ENCODE measurements around the gene ITGAD. TPM values are rescaled to one million over a fixed set of nuclear protein-coding genes. Genes with fewer than 3 reads are reported as not detected.

The ITGAD gene
- polyA plus RNA-seq, 1 of the 3 experiments (the other 2 are of a cell fraction): not detected

DNA sequence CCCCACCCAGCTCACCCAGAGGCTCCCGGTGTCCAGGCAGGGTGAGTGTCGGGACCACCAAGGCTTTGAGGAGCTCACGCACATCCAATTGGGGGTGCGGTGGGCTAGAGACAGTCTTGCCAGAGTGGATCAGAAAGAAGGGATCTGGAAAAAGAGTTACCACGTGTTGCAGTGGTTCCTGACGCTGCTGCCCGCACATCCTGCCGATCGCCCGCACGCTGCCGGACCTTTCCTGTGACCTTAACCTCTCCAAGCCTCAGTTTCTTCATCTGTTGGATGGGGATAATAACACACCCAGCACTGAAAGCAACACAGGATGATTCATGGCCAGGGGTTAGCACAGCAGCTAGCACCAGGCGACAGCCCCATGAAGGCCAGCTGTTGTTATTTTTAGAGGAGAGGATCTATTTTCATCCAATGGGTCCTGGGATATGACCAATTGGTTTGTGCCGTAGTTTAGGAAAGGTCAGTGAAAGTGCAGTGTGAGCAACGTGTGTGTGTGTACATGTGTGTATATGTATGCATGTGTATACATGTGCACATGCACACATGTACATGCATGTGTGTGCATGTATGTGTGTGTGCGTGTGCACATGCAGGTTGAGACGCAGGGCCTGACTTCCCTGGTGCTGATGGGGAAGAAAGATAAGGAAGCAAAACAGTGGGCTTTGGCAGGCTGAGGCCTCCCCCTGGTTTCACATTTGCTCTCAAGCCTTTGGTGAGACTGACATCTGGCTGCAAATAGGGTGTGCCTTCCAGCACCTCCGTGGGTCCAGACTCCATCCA lies 35.6 kb upstream of the ITGAD start (continued):
- TF ChIP-seq, protein P1, sequence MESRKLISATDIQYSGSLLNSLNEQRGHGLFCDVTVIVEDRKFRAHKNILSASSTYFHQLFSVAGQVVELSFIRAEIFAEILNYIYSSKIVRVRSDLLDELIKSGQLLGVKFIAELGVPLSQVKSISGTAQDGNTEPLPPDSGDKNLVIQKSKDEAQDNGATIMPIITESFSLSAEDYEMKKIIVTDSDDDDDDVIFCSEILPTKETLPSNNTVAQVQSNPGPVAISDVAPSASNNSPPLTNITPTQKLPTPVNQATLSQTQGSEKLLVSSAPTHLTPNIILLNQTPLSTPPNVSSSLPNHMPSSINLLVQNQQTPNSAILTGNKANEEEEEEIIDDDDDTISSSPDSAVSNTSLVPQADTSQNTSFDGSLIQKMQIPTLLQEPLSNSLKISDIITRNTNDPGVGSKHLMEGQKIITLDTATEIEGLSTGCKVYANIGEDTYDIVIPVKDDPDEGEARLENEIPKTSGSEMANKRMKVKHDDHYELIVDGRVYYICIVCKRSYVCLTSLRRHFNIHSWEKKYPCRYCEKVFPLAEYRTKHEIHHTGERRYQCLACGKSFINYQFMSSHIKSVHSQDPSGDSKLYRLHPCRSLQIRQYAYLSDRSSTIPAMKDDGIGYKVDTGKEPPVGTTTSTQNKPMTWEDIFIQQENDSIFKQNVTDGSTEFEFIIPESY (IDR thresholded peaks at IDR 0.05; ENCODE audit: borderline replicate concordance, low read depth): no peak
- TF ChIP-seq MEF2A (IDR thresholded peaks at IDR 0.05; ENCODE audit: borderline replicate concordance, low read depth) (no peak), RFX5 (IDR thresholded peaks at IDR 0.05; ENCODE audit: low read length) (no peak), NRF1 (IDR thresholded peaks at IDR 0.05; ENCODE audit: low read depth, low read length) (no peak), TAF1 (IDR thresholded peaks at IDR 0.05; ENCODE audit: borderline replicate concordance, low read depth, low read length) (no peak)

DNA sequence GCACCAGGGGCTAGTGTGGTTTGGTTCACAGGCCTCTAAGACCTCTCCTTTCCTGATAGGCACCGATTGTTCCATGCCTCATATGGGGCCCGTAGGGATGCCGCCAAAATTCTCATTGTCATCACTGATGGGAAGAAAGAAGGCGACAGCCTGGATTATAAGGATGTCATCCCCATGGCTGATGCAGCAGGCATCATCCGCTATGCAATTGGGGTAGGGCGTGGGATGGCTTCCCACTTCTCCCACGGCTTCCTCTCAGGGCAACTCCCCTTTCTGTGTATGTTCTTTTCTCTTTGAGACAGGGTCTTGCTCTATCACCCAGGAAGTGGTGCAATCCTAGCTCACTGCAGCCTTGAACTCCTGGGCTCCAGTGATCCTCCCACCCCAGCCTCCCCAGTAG lies 32.9 kb upstream of the ITGAD start:
- no peaks in the 10 kb centered on the region for H3K9me3 ChIP-seq
- no peak overlapping the region for H3K27ac ChIP-seq (ENCODE audit: low read depth in 2 of 2, low read length in 1 of 2)
- no peak for DNase-seq
- no peak overlapping the region for H2AFZ ChIP-seq (ENCODE audit: low read depth)
- peaks cover 42% of the 10 kb centered on the region for H3K27me3 ChIP-seq (ENCODE audit: insufficient read depth)
- H4K20me1 ChIP-seq (ENCODE audit: insufficient read depth): no peaks in the 10 kb centered on the region
- H3K4me1 ChIP-seq (ENCODE audit: control insufficient read depth in 1 of 2, insufficient read depth in 2 of 2, low read depth in 1 of 2, low read length in 1 of 2): no peaks in the 10 kb centered on the region
- no peak overlapping the region for H3K9ac ChIP-seq
- H3K9me2 ChIP-seq: no peaks in the 10 kb centered on the region
- no peaks in the 10 kb centered on the region for H3F3A ChIP-seq (replicated peaks; ENCODE audit: insufficient read depth)
- no peak overlapping the region for H3K4me3 ChIP-seq (ENCODE audit: low read depth in 2 of 2, low read length in 1 of 2)
- no peaks in the 10 kb centered on the region for H3K79me2 ChIP-seq (ENCODE audit: insufficient read depth)
- H3K4me2 ChIP-seq: no peak overlapping the region
- H3K36me3 ChIP-seq (replicated peaks in 1 of 2; ENCODE audit: control insufficient read depth in 1 of 2, insufficient read depth in 2 of 2, low read length in 1 of 2): no peaks in the 10 kb centered on the region
- ChIA-PET POLR2A (no interaction called here), CTCF (no interaction called here)
- no peak for TF ChIP-seq GATA2 (CRISPR knock-in tag; IDR thresholded peaks at IDR 0.05)
- TF ChIP-seq RCOR1 (IDR thresholded peaks at IDR 0.05; ENCODE audit: low read length): no peak
- TF ChIP-seq, protein P2, sequence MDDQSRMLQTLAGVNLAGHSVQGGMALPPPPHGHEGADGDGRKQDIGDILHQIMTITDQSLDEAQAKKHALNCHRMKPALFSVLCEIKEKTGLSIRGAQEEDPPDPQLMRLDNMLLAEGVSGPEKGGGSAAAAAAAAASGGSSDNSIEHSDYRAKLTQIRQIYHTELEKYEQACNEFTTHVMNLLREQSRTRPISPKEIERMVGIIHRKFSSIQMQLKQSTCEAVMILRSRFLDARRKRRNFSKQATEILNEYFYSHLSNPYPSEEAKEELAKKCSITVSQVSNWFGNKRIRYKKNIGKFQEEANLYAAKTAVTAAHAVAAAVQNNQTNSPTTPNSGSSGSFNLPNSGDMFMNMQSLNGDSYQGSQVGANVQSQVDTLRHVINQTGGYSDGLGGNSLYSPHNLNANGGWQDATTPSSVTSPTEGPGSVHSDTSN (IDR thresholded peaks at IDR 0.05): no peak
- no peak for TF ChIP-seq FOXJ3 (CRISPR knock-in tag; IDR thresholded peaks at IDR 0.05)
- TF ChIP-seq ELF1 (IDR thresholded peaks at IDR 0.05): no peak
- no peak for TF ChIP-seq TCF12 (IDR thresholded peaks at IDR 0.05)
- TF ChIP-seq TEAD4 (IDR thresholded peaks at IDR 0.05; ENCODE audit: borderline replicate concordance, insufficient read depth): no peak
- no peak for TF ChIP-seq EZH2phosphoT487 (IDR thresholded peaks at IDR 0.05; ENCODE audit: borderline replicate concordance, low read depth)
- TF ChIP-seq NFIC (IDR thresholded peaks at IDR 0.05; ENCODE audit: borderline replicate concordance): no peak
- no peak for TF ChIP-seq YY1 (IDR thresholded peaks at IDR 0.05; ENCODE audit: low read depth)
- TF ChIP-seq, protein P3, sequence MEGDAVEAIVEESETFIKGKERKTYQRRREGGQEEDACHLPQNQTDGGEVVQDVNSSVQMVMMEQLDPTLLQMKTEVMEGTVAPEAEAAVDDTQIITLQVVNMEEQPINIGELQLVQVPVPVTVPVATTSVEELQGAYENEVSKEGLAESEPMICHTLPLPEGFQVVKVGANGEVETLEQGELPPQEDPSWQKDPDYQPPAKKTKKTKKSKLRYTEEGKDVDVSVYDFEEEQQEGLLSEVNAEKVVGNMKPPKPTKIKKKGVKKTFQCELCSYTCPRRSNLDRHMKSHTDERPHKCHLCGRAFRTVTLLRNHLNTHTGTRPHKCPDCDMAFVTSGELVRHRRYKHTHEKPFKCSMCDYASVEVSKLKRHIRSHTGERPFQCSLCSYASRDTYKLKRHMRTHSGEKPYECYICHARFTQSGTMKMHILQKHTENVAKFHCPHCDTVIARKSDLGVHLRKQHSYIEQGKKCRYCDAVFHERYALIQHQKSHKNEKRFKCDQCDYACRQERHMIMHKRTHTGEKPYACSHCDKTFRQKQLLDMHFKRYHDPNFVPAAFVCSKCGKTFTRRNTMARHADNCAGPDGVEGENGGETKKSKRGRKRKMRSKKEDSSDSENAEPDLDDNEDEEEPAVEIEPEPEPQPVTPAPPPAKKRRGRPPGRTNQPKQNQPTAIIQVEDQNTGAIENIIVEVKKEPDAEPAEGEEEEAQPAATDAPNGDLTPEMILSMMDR (IDR thresholded peaks at IDR 0.05): no peak
- TF ChIP-seq CHD2 (IDR thresholded peaks at IDR 0.05; ENCODE audit: low read length, partially characterized antibody): no peak
- no peak for TF ChIP-seq NRF1 (IDR thresholded peaks at IDR 0.05; ENCODE audit: low read depth, low read length)
- TF ChIP-seq MXI1 (IDR thresholded peaks at IDR 0.05; ENCODE audit: low read depth, low read length): no peak
- no peak for TF ChIP-seq TAF1 (IDR thresholded peaks at IDR 0.05; ENCODE audit: borderline replicate concordance, low read depth, low read length)
- TF ChIP-seq, protein P4, sequence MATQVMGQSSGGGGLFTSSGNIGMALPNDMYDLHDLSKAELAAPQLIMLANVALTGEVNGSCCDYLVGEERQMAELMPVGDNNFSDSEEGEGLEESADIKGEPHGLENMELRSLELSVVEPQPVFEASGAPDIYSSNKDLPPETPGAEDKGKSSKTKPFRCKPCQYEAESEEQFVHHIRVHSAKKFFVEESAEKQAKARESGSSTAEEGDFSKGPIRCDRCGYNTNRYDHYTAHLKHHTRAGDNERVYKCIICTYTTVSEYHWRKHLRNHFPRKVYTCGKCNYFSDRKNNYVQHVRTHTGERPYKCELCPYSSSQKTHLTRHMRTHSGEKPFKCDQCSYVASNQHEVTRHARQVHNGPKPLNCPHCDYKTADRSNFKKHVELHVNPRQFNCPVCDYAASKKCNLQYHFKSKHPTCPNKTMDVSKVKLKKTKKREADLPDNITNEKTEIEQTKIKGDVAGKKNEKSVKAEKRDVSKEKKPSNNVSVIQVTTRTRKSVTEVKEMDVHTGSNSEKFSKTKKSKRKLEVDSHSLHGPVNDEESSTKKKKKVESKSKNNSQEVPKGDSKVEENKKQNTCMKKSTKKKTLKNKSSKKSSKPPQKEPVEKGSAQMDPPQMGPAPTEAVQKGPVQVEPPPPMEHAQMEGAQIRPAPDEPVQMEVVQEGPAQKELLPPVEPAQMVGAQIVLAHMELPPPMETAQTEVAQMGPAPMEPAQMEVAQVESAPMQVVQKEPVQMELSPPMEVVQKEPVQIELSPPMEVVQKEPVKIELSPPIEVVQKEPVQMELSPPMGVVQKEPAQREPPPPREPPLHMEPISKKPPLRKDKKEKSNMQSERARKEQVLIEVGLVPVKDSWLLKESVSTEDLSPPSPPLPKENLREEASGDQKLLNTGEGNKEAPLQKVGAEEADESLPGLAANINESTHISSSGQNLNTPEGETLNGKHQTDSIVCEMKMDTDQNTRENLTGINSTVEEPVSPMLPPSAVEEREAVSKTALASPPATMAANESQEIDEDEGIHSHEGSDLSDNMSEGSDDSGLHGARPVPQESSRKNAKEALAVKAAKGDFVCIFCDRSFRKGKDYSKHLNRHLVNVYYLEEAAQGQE (IDR thresholded peaks at IDR 0.05; ENCODE audit: low read depth, low read length): no peak
- no peak for TF ChIP-seq RFX5 (IDR thresholded peaks at IDR 0.05; ENCODE audit: low read length)
- WGBS (ENCODE audit: low lambda C conversion rate): 10% methylated on average over 7 of the region's 7 CpGs

Data from SK-N-SH (cell line).